HepG2 (cell line): ENCODE results near the gene PFKL. TPM values are rescaled to one million over a fixed set of nuclear protein-coding genes. Genes with fewer than 3 reads are reported as not detected.

Experiments used
- ATAC-seq: fragments of 200-7000 bp; cut with Tn5 transposase; 3 replicates; pipeline ENCODE4 v1.9.1; 2020; ENCODE audit warnings: mild to moderate bottlenecking, moderate library complexity
- BruUV-seq: library from RNA; stranded (reverse); fragments of 400-500 nt; replicated peaks from 2 replicates; lab custom pipeline; 2021; lab: Mats Ljungman, UMichigan
- CTCF ChIA-PET: fragments of 300-600 bp; formaldehyde crosslinking; extraction: SDS; loops from one replicate; lab custom pipeline; 2021; ENCODE audit warnings: low total read pairs, inconsistent platforms, low intra/inter-chr PET ratio; lab: Yijun Ruan, JAX
- POLR2A ChIA-PET: fragments of 350-600 bp; sonication (Branson Sonifier 250); formaldehyde crosslinking; loops from one replicate; lab custom pipeline; 2020; ENCODE audit warnings: antibody characterized with exemption, inconsistent platforms; lab: Yijun Ruan, JAX
- DNase-seq: peaks from one replicate; pipeline ENCODE4 v3.0.0-alpha.2; 2015; ENCODE audit warnings: low spot score
- FAIRE-seq: peaks from 3 replicates; lab custom pipeline; 2011; peaks lifted over from hg19 to GRCh38; lab: Jason Lieb, UNC
- H2AFZ ChIP-seq: one replicate; pipeline ENCODE4 v1.6.1; 2011; ENCODE audit warnings: low read length, inconsistent platforms
- H3K27ac ChIP-seq: fragments of 300-600 bp; 3 replicates; pipeline ENCODE4 v1.8.0; 2011; ENCODE audit warnings: mixed run types, mild to moderate bottlenecking, mixed read lengths, low read length, inconsistent platforms; ENCODE audit not compliant: insufficient read depth; ENCODE audit errors: extremely low read length
- H3K27me3 ChIP-seq, 2 experiments: fragments of 200-600 bp in 1 of 2; 2 replicates in 1 of 2; 3 replicates in 1 of 2; pipeline versions ENCODE4 v1.6.0 to v1.8.0; 2011; ENCODE audit warnings: low read length in 2 of 2, mild to moderate bottlenecking in 2 of 2, moderate library complexity in 2 of 2, inconsistent platforms in 1 of 2; ENCODE audit not compliant: insufficient read depth in 2 of 2, control insufficient read depth in 1 of 2
- H3K36me3 ChIP-seq, 2 experiments: fragments of 200-600 bp in 1 of 2; replicated peaks in 1 of 2; 2 replicates in 1 of 2; 3 replicates in 1 of 2; pipeline versions ENCODE4 v1.5.1 to v1.8.0; 2011; ENCODE audit warnings: low read length in 2 of 2, inconsistent platforms in 1 of 2; ENCODE audit not compliant: insufficient read depth in 2 of 2, control insufficient read depth in 1 of 2
- H3K4me1 ChIP-seq: 2 replicates; pipeline ENCODE4 v1.5.1; 2012; ENCODE audit warnings: low read length, inconsistent platforms; ENCODE audit not compliant: insufficient read depth
- H3K4me2 ChIP-seq: 2 replicates; pipeline ENCODE4 v1.6.0; 2011; ENCODE audit warnings: low read depth, low read length, inconsistent platforms
- H3K4me3 ChIP-seq, 3 experiments: fragments of 200-600 bp in 1 of 3; sonication (generic), shearing (Covaris generic) in 1 of 3; replicated peaks in 1 of 3; 2 replicates each; pipeline ENCODE4 v1.5.1; 2011 to 2016; ENCODE audit warnings: low read length in 3 of 3, inconsistent platforms in 2 of 3, low read depth in 2 of 3, mild to moderate bottlenecking in 2 of 3, control low read depth in 1 of 3, mixed read lengths in 1 of 3; ENCODE audit not compliant: insufficient read depth in 1 of 3
- H3K79me2 ChIP-seq: one replicate; pipeline ENCODE4 v1.6.1; 2011; ENCODE audit warnings: low read length, inconsistent platforms; ENCODE audit not compliant: insufficient read depth
- H3K9ac ChIP-seq: 2 replicates; pipeline ENCODE4 v1.6.0; 2011; ENCODE audit warnings: mild to moderate bottlenecking, low read depth, low read length, inconsistent platforms; ENCODE audit not compliant: insufficient read depth
- H3K9me3 ChIP-seq: 2 replicates; pipeline ENCODE4 v1.5.1; 2012; ENCODE audit warnings: mild to moderate bottlenecking, low read length
- H4K20me1 ChIP-seq: 2 replicates; pipeline ENCODE4 v1.6.0; 2011; ENCODE audit warnings: inconsistent platforms, mild to moderate bottlenecking, low read length, moderate library complexity; ENCODE audit not compliant: insufficient read depth
- KDM5A ChIP-seq: fragments of 200-600 bp; sonication (generic); IDR thresholded peaks from 2 replicates; pipeline ENCODE4 v1.7.0; 2018; ENCODE audit warnings: antibody characterized with exemption, mild to moderate bottlenecking, low read length, borderline replicate concordance
- SRF ChIP-seq: IDR thresholded peaks from 2 replicates; pipeline ENCODE4 v1.6.1; 2011; ENCODE audit warnings: mild to moderate bottlenecking, low read depth, low read length, moderate library complexity
- ZBTB4 ChIP-seq: sonication (generic); formaldehyde crosslinking; IDR thresholded peaks from 2 replicates; pipeline ENCODE4 v1.4.0; 2020; ENCODE audit warnings: missing genetic modification reagents, mild to moderate bottlenecking, borderline replicate concordance
- ZNF510 ChIP-seq: sonication (generic); formaldehyde crosslinking; IDR thresholded peaks from 2 replicates; pipeline ENCODE4 v1.4.0; 2020; ENCODE audit warnings: low read depth, mild to moderate bottlenecking, missing genetic modification reagents
- ZNF605 ChIP-seq: sonication (generic); formaldehyde crosslinking; IDR thresholded peaks from 2 replicates; pipeline ENCODE4 v1.8.0; 2022; ENCODE audit warnings: mild to moderate bottlenecking, missing genetic modification reagents
- ZNF652 ChIP-seq: IDR thresholded peaks from 2 replicates; pipeline ENCODE4 v1.6.1; 2016; ENCODE audit warnings: low read depth, borderline replicate concordance
- ZNF839 ChIP-seq: sonication (generic); formaldehyde crosslinking; IDR thresholded peaks from 2 replicates; pipeline ENCODE4 v1.4.0; 2020; ENCODE audit warnings: missing genetic modification reagents, mild to moderate bottlenecking, borderline replicate concordance
- WGBS: methylation state at CpG from one replicate; pipeline ENCODE4 v1.1.6; 2017; ENCODE audit warnings: low lambda C conversion rate; 5-methylcytosine and 5-hydroxymethylcytosine counted together
- in situ Hi-C: cut with HindIII; loops from 2 replicates; pipeline ENCODE4 v1.10.0; 2017; ENCODE audit warnings: low pct_unique_long_range_greater_than_20kb; ENCODE audit not compliant: extremely low pct_ligation_motif_present
- intact Hi-C: fragments of 100-400 bp; cut with micrococcal nuclease; formaldehyde crosslinking; loops from one replicate; pipeline ENCODE4 v1.10.0; 2022; ENCODE audit not compliant: unreplicated experiment
- polyA plus RNA-seq, 8 experiments: library from polyadenylated mRNA; depleted of rRNA in 3 of 8; stranded (reverse) in 7 of 8; unstranded in 1 of 8; fragments of >200 nt; fragmentation: Illumina TruSeq in 4 of 8; extraction: Trizol in 4 of 8; gene quantifications; 2 replicates each; pipeline versions ENCODE4 v1.2.1 to v1.2.3, GENCODE V29; 2011 to 2016; ENCODE audit warnings: low read depth in 4 of 8, missing spikeins in 1 of 8, mixed read lengths in 1 of 8; ENCODE audit not compliant: insufficient read depth in 1 of 8
- total RNA-seq, 5 experiments: library from RNA; depleted of rRNA; stranded (reverse); fragments of >200 nt; fragmentation: Illumina TruSeq; extraction: Trizol; gene quantifications; 2 replicates each; pipeline ENCODE4 v1.2.3, GENCODE V29; 2016; ENCODE audit warnings: low read depth in 1 of 5

PFKL gene
- total and polyA plus RNA-seq, 2 of the 13 experiments (the other 11 are each of a cell fraction or from before 2014, with no cell fraction given) = 92.8 to 106 TPM

- no peaks in the 10 kb centered on the region for H3K9me3 ChIP-seq
- no peak overlapping the region for H3K9ac ChIP-seq
- intact Hi-C loops (no loop called here), in situ Hi-C loops (no loop called here)
- H2AFZ ChIP-seq = no peak overlapping the region
- peaks cover 5 to 27% of the 10 kb centered on the region in 2 experiments; a peak in 4 of 5 replicates for H3K27me3 ChIP-seq
- peaks cover 9% of the 10 kb centered on the region for H3K4me1 ChIP-seq
- 27% methylated on average over 3 of the region's 12 CpGs for WGBS
- H3K4me2 ChIP-seq = no peak overlapping the region
- no peak for FAIRE-seq
- BruUV-seq = no TSS peak
- ATAC-seq = no peak; the same call in 2 of the 3 replicates
- H3K79me2 ChIP-seq = no peaks in the 10 kb centered on the region
- DNase-seq = no peak
- CTCF ChIA-PET = no interaction called here
- H3K4me3 ChIP-seq = no peak overlapping the region
- no peak overlapping the region for H3K27ac ChIP-seq
- no peaks in the 10 kb centered on the region for H4K20me1 ChIP-seq
- TF ChIP-seq KDM5A (no peak), ZNF510 (CRISPR knock-in tag) (no peak), SRF (no peak), ZNF839 (no peak), ZNF652 (CRISPR knock-in tag) (no peak), ZBTB4 (CRISPR knock-in tag) (no peak), ZNF605 (CRISPR knock-in tag) (no peak)
- POLR2A ChIA-PET = no interaction called here
- H3K36me3 ChIP-seq = no peaks in the 10 kb centered on the region
Measured at GRCh38 chr21:44349416-44349846, 49.6 kb downstream of the PFKL start.
